ENCODE data around the gene MTFR1L.

The MTFR1L gene

GRCh38 chr1:25782608-25783201, 37.0 kb upstream of the MTFR1L start:
- no peak overlapping the region for H3K4me3 ChIP-seq (replicated peaks in 1 of 2; ENCODE audit: low read depth in 2 of 2, low read length in 2 of 2)
- DNase-seq (ENCODE audit: low read depth in 2 of 2), result no peak
- TF ChIP-seq CTCF (IDR thresholded peaks at IDR 0.05; ENCODE audit: low read depth, low read length), result no peak

GRCh38 chr1:25784575-25785051, 35.1 kb upstream of the MTFR1L start:
- no peak for DNase-seq (ENCODE audit: low read depth in 2 of 2)
- no peak overlapping the region for H3K4me3 ChIP-seq (replicated peaks in 1 of 2; ENCODE audit: low read depth in 2 of 2, low read length in 2 of 2)
- no peak for TF ChIP-seq CTCF (IDR thresholded peaks at IDR 0.05; ENCODE audit: low read depth, low read length)

GRCh38 chr1:25785333-25786067, 34.3 kb upstream of the MTFR1L start:
- DNase-seq (ENCODE audit: low read depth in 2 of 2), result no peak
- TF ChIP-seq CTCF (IDR thresholded peaks at IDR 0.05; ENCODE audit: low read depth, low read length), result no peak
- H3K4me3 ChIP-seq (replicated peaks in 1 of 2; ENCODE audit: low read depth in 2 of 2, low read length in 2 of 2), result no peak overlapping the region

GRCh38 chr1:25786887-25787759, 32.6 kb upstream of the MTFR1L start:
- no peak for TF ChIP-seq CTCF (IDR thresholded peaks at IDR 0.05; ENCODE audit: low read depth, low read length)
- peak in 1 of 2 donors; percentile 35 for DNase-seq (ENCODE audit: low read depth in 2 of 2)
- H3K4me3 ChIP-seq (replicated peaks in 1 of 2; ENCODE audit: low read depth in 2 of 2, low read length in 2 of 2), result no peak overlapping the region

GRCh38 chr1:25787760-25788166, 32.0 kb upstream of the MTFR1L start:
- no peak for TF ChIP-seq CTCF (IDR thresholded peaks at IDR 0.05; ENCODE audit: low read depth, low read length)
- no peak overlapping the region for H3K4me3 ChIP-seq (replicated peaks in 1 of 2; ENCODE audit: low read depth in 2 of 2, low read length in 2 of 2)
- no peak for DNase-seq (ENCODE audit: low read depth in 2 of 2)

GRCh38 chr1:25790472-25790871, 29.3 kb upstream of the MTFR1L start:
- TF ChIP-seq CTCF (IDR thresholded peaks at IDR 0.05; ENCODE audit: low read depth, low read length), result no peak
- DNase-seq (ENCODE audit: low read depth in 2 of 2), result no peak
- no peak overlapping the region for H3K4me3 ChIP-seq (replicated peaks in 1 of 2; ENCODE audit: low read depth in 2 of 2, low read length in 2 of 2)

Measured in cardiac fibroblast (primary cell).